Astrocyte of the spinal cord (primary cell): Measurements from ENCODE around the gene UBXN10.

Experiments used
- DNase-seq: peaks from one replicate; pipeline ENCODE4 v3.0.0; 2011; ENCODE audit warnings: low read depth, low spot score
- H3K4me3 ChIP-seq: 2 replicates; pipeline ENCODE4 v1.5.1; 2011; ENCODE audit warnings: low read depth, mild to moderate bottlenecking, low read length, moderate library complexity
- in situ Hi-C: cut with HindIII; loops from 2 replicates; pipeline ENCODE4 v1.10.0; 2017; ENCODE audit warnings: low sequenced_read_pairs
- TF ChIP-seq, protein P1 (sequence below): IDR thresholded peaks from 2 replicates; pipeline ENCODE4 v1.5.1; 2012; ENCODE audit warnings: low read depth, mild to moderate bottlenecking, low read length, inconsistent platforms

Gene UBXN10

DNA sequence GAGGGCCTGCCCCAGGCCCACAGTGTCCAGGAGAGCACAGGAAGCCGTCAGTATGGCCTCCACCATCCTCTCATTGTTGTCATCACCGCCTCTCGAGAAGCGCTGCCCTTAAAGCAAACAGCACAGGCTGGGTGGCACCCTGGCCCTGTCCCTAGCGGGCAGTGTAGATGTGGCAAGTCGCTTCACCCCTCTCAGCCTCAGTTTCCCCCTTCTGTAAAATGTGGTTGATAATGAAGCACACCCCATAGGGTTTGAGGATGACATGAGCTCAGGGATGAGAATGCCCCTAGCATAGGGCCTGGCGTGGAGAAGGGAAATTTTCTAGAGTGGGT, 33.3 kb upstream of the UBXN10 start:
- no peak for DNase-seq
- in situ Hi-C loops: no loop called here
- TF ChIP-seq, protein P1, sequence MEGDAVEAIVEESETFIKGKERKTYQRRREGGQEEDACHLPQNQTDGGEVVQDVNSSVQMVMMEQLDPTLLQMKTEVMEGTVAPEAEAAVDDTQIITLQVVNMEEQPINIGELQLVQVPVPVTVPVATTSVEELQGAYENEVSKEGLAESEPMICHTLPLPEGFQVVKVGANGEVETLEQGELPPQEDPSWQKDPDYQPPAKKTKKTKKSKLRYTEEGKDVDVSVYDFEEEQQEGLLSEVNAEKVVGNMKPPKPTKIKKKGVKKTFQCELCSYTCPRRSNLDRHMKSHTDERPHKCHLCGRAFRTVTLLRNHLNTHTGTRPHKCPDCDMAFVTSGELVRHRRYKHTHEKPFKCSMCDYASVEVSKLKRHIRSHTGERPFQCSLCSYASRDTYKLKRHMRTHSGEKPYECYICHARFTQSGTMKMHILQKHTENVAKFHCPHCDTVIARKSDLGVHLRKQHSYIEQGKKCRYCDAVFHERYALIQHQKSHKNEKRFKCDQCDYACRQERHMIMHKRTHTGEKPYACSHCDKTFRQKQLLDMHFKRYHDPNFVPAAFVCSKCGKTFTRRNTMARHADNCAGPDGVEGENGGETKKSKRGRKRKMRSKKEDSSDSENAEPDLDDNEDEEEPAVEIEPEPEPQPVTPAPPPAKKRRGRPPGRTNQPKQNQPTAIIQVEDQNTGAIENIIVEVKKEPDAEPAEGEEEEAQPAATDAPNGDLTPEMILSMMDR: no peak
- H3K4me3 ChIP-seq: no peak overlapping the region

DNA sequence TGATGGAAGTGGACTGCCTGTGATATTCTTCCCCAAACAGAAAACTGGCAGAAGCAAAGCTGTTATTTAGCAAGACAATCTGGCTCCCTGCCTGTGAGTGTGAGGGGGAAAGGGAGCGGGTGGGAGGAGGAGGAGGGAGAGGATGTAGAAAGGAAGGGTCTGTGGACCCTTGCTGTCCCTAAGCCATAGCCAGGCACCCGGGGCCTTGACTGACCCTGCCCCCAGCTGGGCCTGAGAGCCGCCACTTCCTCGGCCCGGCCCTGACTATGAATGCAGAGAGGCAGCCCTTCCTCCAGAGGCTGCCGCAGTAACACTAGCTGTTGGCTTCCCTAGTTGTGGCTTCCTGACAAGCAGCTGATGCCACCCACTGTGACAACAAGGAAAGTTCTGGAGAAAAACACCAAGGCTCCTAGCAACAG, 32.9 kb upstream of the UBXN10 start:
- H3K4me3 ChIP-seq: no peak overlapping the region
- peak; percentile 42 for DNase-seq
- TF ChIP-seq, protein P1: no peak
- in situ Hi-C loops: no loop called here

DNA sequence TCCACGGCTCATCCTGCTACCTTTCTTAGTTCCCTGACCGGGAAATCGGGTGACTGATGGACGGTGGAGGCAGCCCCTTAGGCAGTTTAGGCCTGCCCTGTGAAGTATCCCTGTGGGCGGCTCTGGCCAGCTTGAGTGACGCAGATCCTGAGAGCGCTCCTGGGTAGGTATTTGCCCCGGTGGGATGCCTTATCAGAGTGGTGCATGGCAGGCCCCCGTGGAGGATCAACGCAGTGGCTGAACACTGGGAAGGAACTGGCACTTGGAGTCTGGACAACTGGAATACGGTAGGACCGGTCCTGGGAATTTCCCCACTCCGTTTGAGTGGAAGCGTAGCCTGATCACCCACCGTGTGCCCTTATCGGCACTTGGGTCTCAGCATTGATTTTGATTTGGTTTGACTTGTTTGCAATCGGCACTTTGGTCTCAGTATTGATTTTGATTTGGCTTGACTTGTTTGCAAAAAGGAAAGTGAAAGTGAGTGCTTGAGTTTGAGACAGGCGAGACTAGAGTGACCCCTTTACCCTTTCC, 31.5 kb upstream of the UBXN10 start:
- in situ Hi-C loops: no loop called here
- no peak overlapping the region for H3K4me3 ChIP-seq
- TF ChIP-seq, protein P1: no peak
- DNase-seq: no peak

DNA sequence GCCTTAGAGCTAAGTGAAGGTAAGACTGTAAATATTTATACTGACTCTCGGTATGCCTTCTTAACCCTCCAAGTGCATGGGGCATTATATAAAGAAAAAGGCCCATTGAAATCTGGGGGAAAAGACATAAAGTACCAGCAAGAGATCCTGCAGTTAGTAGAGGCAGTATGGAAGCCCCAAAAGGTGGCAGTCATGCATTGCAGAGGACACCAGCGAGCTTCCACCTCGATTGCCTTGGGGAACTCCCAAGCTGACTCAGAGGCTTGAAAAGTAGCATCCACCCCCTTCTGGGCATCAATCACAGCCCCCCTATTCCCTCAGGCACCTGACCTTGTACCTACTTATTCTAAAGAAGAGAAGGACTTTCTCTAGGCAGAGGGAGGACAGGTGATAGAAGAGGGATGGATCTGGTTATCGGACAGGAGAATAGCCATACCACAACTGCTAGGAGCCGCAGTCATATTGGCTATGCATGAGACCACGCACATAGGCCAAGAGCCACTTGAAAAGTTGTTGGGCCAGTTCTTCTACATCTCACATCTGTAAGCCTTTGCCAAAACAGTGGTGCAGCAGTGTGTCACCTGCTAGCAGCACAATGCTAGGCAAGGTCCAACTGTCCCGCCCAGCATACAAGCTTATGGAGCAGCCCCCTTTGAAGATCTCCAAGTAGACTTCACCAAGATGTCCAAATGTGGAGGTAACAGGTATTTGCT, 27.4 kb upstream of the UBXN10 start:
- H3K4me3 ChIP-seq: no peak overlapping the region
- TF ChIP-seq, protein P1: no peak
- in situ Hi-C loops: no loop called here
- DNase-seq: no peak

DNA sequence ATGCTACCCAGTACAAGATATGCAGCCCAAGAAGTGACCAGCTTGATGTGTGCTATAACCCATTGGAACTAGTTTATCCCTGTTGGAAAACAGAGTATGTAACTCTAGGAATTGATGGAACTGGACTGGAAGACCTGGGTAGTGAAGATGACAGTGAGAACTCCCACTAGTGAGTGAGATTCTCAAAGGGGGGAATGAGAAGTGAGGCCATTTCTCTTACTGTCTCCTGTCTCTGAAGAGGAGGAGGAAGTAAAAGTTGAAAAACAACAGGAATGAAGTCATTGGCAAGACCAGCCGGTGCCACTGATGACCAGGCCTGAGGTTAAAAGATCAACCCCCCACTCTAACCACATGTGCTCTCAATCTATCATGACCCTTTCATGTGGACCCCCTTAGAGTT, 25.9 kb upstream of the UBXN10 start:
- in situ Hi-C loops: no loop called here
- H3K4me3 ChIP-seq: no peak overlapping the region
- peak; percentile 22 for DNase-seq
- TF ChIP-seq, protein P1: no peak

DNA sequence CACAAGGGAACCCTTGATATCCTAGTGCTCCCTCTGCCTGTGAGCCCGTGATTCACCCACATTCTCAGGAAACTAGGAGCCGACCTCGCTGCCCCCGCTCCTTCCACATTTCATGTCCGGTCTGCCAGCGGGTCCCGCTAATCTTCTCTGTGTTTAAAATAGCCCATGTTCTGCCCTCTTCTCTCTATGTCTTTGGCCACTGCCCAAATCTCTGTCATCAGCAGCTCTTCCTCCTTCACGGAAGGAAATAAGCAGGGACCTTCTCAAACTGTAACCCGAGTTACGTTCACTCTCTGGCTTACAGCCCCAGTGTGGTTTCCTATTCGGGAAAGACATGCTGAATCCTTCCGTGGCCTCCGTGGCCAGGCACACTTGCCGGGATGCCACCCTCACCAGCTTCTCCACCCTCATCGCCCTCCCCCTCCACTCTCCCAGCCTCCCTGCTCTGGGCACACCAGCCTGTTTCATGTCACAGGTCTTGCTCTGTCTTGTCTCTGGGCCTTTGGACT, 21.1 kb upstream of the UBXN10 start:
- H3K4me3 ChIP-seq: no peak overlapping the region
- in situ Hi-C loops: no loop called here
- DNase-seq: no peak
- TF ChIP-seq, protein P1: no peak
